IMR-90 (cell line): ENCODE data around the gene NTRK3.

Experiments
- CEBPB ChIP-seq: IDR thresholded peaks from 2 replicates; pipeline ENCODE4 v1.6.1; 2012; ENCODE audit warnings: low read depth, low read length, improper control_type of control experiment
- CHD1 ChIP-seq: IDR thresholded peaks from 2 replicates; pipeline ENCODE4 v1.6.1; 2012; ENCODE audit warnings: low read depth, low read length, improper control_type of control experiment
- FOS ChIP-seq: fragments of 150-350 bp; IDR thresholded peaks from 2 replicates; pipeline ENCODE4 v1.6.1; 2016; ENCODE audit warnings: low read depth, low read length
- MAFK ChIP-seq: IDR thresholded peaks from 2 replicates; pipeline ENCODE4 v1.6.1; 2012; ENCODE audit warnings: low read depth, low read length, improper control_type of control experiment
- MAZ ChIP-seq: IDR thresholded peaks from 2 replicates; pipeline ENCODE4 v1.6.1; 2012; ENCODE audit warnings: low read depth, mild to moderate bottlenecking, low read length, improper control_type of control experiment, moderate library complexity, borderline replicate concordance
- MXI1 ChIP-seq: IDR thresholded peaks from 2 replicates; pipeline ENCODE4 v1.6.1; 2012; ENCODE audit warnings: low read depth, mild to moderate bottlenecking, low read length, moderate library complexity, borderline replicate concordance
- NFE2L2 ChIP-seq: fragments of 150-350 bp; IDR thresholded peaks from 2 replicates; pipeline ENCODE4 v1.6.1; 2016; ENCODE audit warnings: low read depth, mild to moderate bottlenecking, low read length
- POLR2A ChIP-seq: IDR thresholded peaks from 2 replicates; pipeline ENCODE4 v1.6.1; 2012; ENCODE audit warnings: mild to moderate bottlenecking, low read depth, low read length
- RAD21 ChIP-seq: IDR thresholded peaks from 2 replicates; pipeline ENCODE4 v1.6.1; 2012; ENCODE audit warnings: low read length, improper control_type of control experiment
- SMC3 ChIP-seq: fragments of 150-350 bp; IDR thresholded peaks from 2 replicates; pipeline ENCODE4 v1.6.1; 2016; ENCODE audit warnings: low read depth, mild to moderate bottlenecking, antibody characterized with exemption, low read length, moderate library complexity
- USF2 ChIP-seq: fragments of 150-350 bp; IDR thresholded peaks from 2 replicates; pipeline ENCODE4 v1.6.1; 2017; ENCODE audit warnings: mild to moderate bottlenecking, antibody characterized with exemption, low read length, low read depth
- TF ChIP-seq, protein P1 (sequence below): conservative IDR thresholded peaks from 2 replicates; pipeline ENCODE4 v1.5.1; 2012; ENCODE audit warnings: mild to moderate bottlenecking, low read depth, low read length, improper control_type of control experiment

GRCh38 chr15:88255087-88255483 lies 1.5 kb downstream of the NTRK3 start:
- TF ChIP-seq CEBPB = no peak
- TF ChIP-seq, protein P1, sequence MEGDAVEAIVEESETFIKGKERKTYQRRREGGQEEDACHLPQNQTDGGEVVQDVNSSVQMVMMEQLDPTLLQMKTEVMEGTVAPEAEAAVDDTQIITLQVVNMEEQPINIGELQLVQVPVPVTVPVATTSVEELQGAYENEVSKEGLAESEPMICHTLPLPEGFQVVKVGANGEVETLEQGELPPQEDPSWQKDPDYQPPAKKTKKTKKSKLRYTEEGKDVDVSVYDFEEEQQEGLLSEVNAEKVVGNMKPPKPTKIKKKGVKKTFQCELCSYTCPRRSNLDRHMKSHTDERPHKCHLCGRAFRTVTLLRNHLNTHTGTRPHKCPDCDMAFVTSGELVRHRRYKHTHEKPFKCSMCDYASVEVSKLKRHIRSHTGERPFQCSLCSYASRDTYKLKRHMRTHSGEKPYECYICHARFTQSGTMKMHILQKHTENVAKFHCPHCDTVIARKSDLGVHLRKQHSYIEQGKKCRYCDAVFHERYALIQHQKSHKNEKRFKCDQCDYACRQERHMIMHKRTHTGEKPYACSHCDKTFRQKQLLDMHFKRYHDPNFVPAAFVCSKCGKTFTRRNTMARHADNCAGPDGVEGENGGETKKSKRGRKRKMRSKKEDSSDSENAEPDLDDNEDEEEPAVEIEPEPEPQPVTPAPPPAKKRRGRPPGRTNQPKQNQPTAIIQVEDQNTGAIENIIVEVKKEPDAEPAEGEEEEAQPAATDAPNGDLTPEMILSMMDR = no peak
- no peak for TF ChIP-seq USF2
- TF ChIP-seq POLR2A = no peak
- no peak for TF ChIP-seq NFE2L2
- TF ChIP-seq MAFK = no peak
- no peak for TF ChIP-seq FOS
- TF ChIP-seq MXI1 = no peak
- TF ChIP-seq CHD1 = no peak
- TF ChIP-seq RAD21 = no peak
- TF ChIP-seq SMC3 = no peak
- TF ChIP-seq MAZ = no peak
